ENCODE results near the gene MICAL1.

The MICAL1 gene

DNA sequence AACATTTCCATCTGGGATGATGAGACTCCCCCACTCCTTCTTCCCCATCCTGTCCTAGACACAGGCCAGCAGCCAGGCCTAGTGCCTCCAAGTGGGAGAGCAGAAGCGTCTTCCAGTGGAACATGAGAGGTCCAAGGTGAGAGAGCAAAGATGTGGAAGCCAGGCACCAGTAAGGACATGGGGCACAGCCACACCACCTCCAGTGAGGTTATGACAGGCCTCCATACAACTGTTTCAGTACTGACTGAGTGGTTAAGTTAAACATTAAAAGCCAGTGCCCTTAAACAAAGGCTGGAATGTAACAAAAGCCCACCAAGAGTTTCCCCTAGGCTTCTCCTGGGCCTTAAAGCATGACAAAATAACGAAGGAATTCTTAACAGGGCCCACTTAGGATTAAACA, 22.2 kb upstream of the MICAL1 start:
- Histone ChIP-seq H3K9me3 (ENCODE audit: control insufficient read depth, low read length) (no peaks in the 10 kb centered on the region), H2AFZ (no peak overlapping the region), H3K4me3 (ENCODE audit: low read depth, low read length) (no peak overlapping the region), H3K27me3 (ENCODE audit: control insufficient read depth, insufficient read depth, low read length) (no peaks in the 10 kb centered on the region), H3K36me3 (ENCODE audit: control insufficient read depth, insufficient read depth, low read length) (no peaks in the 10 kb centered on the region), H3K4me1 (peaks cover 21% of the 10 kb centered on the region), H3K27ac (no peak overlapping the region), H3K9ac (no peak overlapping the region), H3K79me2 (peaks cover 31% of the 10 kb centered on the region), H3K4me2 (ENCODE audit: low read length) (no peak overlapping the region)
- TF ChIP-seq, protein P1, sequence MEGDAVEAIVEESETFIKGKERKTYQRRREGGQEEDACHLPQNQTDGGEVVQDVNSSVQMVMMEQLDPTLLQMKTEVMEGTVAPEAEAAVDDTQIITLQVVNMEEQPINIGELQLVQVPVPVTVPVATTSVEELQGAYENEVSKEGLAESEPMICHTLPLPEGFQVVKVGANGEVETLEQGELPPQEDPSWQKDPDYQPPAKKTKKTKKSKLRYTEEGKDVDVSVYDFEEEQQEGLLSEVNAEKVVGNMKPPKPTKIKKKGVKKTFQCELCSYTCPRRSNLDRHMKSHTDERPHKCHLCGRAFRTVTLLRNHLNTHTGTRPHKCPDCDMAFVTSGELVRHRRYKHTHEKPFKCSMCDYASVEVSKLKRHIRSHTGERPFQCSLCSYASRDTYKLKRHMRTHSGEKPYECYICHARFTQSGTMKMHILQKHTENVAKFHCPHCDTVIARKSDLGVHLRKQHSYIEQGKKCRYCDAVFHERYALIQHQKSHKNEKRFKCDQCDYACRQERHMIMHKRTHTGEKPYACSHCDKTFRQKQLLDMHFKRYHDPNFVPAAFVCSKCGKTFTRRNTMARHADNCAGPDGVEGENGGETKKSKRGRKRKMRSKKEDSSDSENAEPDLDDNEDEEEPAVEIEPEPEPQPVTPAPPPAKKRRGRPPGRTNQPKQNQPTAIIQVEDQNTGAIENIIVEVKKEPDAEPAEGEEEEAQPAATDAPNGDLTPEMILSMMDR (IDR thresholded peaks at IDR 0.05): no peak

DNA sequence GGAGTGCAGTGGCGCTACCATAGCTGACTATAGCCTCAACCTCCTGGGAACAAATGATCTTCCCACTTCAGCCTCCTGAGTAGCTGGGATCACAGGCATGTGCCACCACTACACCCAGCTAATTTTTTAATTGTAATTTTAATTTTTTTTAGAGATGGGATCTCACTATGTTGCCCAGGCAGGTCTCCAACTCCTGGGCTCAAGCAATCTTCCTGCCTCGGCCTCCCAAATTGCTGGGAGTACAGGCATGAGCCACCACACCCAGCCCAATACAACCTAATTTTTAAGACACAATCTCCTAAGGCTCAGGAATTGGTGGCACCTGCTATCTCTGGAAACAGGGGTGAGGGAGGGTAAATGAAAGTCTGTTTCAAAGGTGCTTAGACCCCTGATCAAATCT, 21.6 kb upstream of the MICAL1 start:
- H3K79me2 ChIP-seq: peaks cover 28% of the 10 kb centered on the region
- no peaks in the 10 kb centered on the region for H3K27me3 ChIP-seq (ENCODE audit: control insufficient read depth, insufficient read depth, low read length)
- no peak overlapping the region for H3K4me3 ChIP-seq (ENCODE audit: low read depth, low read length)
- H2AFZ ChIP-seq: no peak overlapping the region
- H3K9me3 ChIP-seq (ENCODE audit: control insufficient read depth, low read length): no peaks in the 10 kb centered on the region
- peaks cover 20% of the 10 kb centered on the region for H3K4me1 ChIP-seq
- H3K27ac ChIP-seq: no peak overlapping the region
- H3K9ac ChIP-seq: no peak overlapping the region
- no peak overlapping the region for H3K4me2 ChIP-seq (ENCODE audit: low read length)
- TF ChIP-seq, protein P1 (IDR thresholded peaks at IDR 0.05): no peak
- no peaks in the 10 kb centered on the region for H3K36me3 ChIP-seq (ENCODE audit: control insufficient read depth, insufficient read depth, low read length)

DNA sequence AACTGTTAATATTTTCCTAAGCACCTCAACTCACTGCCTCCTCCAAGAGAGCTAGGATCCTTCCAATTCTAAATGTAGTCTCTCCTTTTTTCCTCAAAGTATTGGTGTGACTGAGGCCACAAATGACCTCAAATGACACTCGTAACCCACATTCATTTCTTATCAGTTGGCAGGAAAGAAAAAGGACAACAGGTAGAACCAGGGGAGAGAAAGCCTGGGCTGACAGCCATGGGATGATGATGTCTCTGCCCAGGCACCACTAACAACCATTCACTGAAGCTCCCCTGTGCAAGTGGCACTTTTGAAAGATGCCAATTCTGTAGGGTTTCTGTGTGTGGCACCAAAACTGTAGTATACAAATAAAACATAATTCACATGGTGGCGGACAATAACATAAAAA, 20.1 kb upstream of the MICAL1 start:
- H2AFZ ChIP-seq: no peak overlapping the region
- H3K9ac ChIP-seq: no peak overlapping the region
- no peaks in the 10 kb centered on the region for H3K9me3 ChIP-seq (ENCODE audit: control insufficient read depth, low read length)
- peaks cover 9% of the 10 kb centered on the region for H3K4me1 ChIP-seq
- TF ChIP-seq, protein P1 (IDR thresholded peaks at IDR 0.05): no peak
- H3K79me2 ChIP-seq: peaks cover 20% of the 10 kb centered on the region
- H3K27me3 ChIP-seq (ENCODE audit: control insufficient read depth, insufficient read depth, low read length): no peaks in the 10 kb centered on the region
- no peak overlapping the region for H3K4me3 ChIP-seq (ENCODE audit: low read depth, low read length)
- no peaks in the 10 kb centered on the region for H3K36me3 ChIP-seq (ENCODE audit: control insufficient read depth, insufficient read depth, low read length)
- H3K27ac ChIP-seq: no peak overlapping the region
- H3K4me2 ChIP-seq (ENCODE audit: low read length): no peak overlapping the region

DNA sequence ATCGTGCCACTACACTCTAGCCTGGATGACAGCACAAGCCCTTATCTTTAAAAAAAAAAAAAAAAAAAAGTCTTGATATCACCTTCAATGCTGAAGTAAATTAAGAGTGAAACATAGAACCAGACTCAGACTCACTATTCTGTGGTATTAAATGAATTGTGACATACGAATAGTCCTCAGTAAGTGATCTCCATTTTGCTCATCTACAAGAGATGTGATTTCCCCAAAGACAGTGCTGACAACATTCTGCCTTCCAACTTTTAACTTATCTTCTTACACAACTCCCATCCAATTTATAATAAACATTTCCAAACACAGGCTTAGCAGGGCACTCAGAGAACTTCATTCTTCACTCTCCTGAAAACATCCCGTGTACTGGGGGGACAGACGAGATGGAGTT, 19.4 kb upstream of the MICAL1 start:
- no peak overlapping the region for H3K9ac ChIP-seq
- H2AFZ ChIP-seq: no peak overlapping the region
- H3K79me2 ChIP-seq: peaks cover 18% of the 10 kb centered on the region
- H3K36me3 ChIP-seq (ENCODE audit: control insufficient read depth, insufficient read depth, low read length): no peaks in the 10 kb centered on the region
- H3K4me3 ChIP-seq (ENCODE audit: low read depth, low read length): no peak overlapping the region
- H3K27me3 ChIP-seq (ENCODE audit: control insufficient read depth, insufficient read depth, low read length): no peaks in the 10 kb centered on the region
- H3K27ac ChIP-seq: no peak overlapping the region
- H3K4me2 ChIP-seq (ENCODE audit: low read length): no peak overlapping the region
- H3K9me3 ChIP-seq (ENCODE audit: control insufficient read depth, low read length): no peaks in the 10 kb centered on the region
- H3K4me1 ChIP-seq: peaks cover 6% of the 10 kb centered on the region
- TF ChIP-seq, protein P1 (IDR thresholded peaks at IDR 0.05): no peak

DNA sequence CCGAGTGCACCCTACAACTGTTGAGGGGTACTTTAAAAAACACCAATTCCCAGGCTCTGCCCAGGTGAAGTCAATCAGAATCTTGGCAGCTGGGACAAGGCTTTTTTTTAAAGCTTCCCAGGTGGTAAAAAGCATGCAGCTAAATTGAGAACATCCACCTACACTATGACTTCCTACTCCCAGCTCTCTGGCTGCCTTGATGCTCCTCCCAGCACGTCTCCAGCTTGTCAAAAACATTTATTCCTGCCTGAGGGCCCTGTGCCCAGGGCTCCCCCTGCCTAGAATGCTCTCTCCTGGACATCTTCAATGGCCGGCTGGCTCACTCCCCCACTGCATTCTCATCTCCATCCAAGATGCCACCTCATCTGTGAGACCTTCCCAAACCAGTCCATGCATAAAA, 17.5 kb upstream of the MICAL1 start:
- no peak overlapping the region for H3K9ac ChIP-seq
- H3K4me2 ChIP-seq (ENCODE audit: low read length): no peak overlapping the region
- H3K4me1 ChIP-seq: no peaks in the 10 kb centered on the region
- no peak overlapping the region for H2AFZ ChIP-seq
- H3K27me3 ChIP-seq (ENCODE audit: control insufficient read depth, insufficient read depth, low read length): no peaks in the 10 kb centered on the region
- no peaks in the 10 kb centered on the region for H3K36me3 ChIP-seq (ENCODE audit: control insufficient read depth, insufficient read depth, low read length)
- no peak overlapping the region for H3K4me3 ChIP-seq (ENCODE audit: low read depth, low read length)
- H3K27ac ChIP-seq: no peak overlapping the region
- H3K79me2 ChIP-seq: peaks cover 12% of the 10 kb centered on the region
- H3K9me3 ChIP-seq (ENCODE audit: control insufficient read depth, low read length): no peaks in the 10 kb centered on the region
- TF ChIP-seq, protein P1 (IDR thresholded peaks at IDR 0.05): no peak
